Measurements from ENCODE around the gene NCK2.

Gene NCK2

GRCh38 chr2:105757433-105757832 is 12.7 kb downstream of the NCK2 start:
- in situ Hi-C loops (cut with HindIII; ENCODE audit: low sequenced_read_pairs): no loop called here
- DNase-seq (ENCODE audit: low read depth, low spot score): no peak
- H3K4me3 ChIP-seq (ENCODE audit: low read depth, low read length): no peak overlapping the region
- no peak for TF ChIP-seq CTCF (IDR thresholded peaks at IDR 0.05; ENCODE audit: low read depth, low read length)

- no peak for DNase-seq (ENCODE audit: low read depth, low spot score)
- H3K4me3 ChIP-seq (ENCODE audit: low read depth, low read length): no peak overlapping the region
- in situ Hi-C loops (cut with HindIII; ENCODE audit: low sequenced_read_pairs): no loop called here
- no peak for TF ChIP-seq CTCF (IDR thresholded peaks at IDR 0.05; ENCODE audit: low read depth, low read length)
Measured at GRCh38 chr2:105760191-105760590, 15.5 kb downstream of the NCK2 start.

- no peak for TF ChIP-seq CTCF (IDR thresholded peaks at IDR 0.05; ENCODE audit: low read depth, low read length)
- in situ Hi-C loops (cut with HindIII; ENCODE audit: low sequenced_read_pairs): no loop called here
- DNase-seq (ENCODE audit: low read depth, low spot score): no peak
- H3K4me3 ChIP-seq (ENCODE audit: low read depth, low read length): no peak overlapping the region
Measured at GRCh38 chr2:105760639-105761337, 16.1 kb downstream of the NCK2 start.

GRCh38 chr2:105761931-105762515 is 17.3 kb downstream of the NCK2 start:
- no peak for TF ChIP-seq CTCF (IDR thresholded peaks at IDR 0.05; ENCODE audit: low read depth, low read length)
- in situ Hi-C loops (cut with HindIII; ENCODE audit: low sequenced_read_pairs): no loop called here
- H3K4me3 ChIP-seq (ENCODE audit: low read depth, low read length): no peak overlapping the region
- peak; percentile 59 for DNase-seq (ENCODE audit: low read depth, low spot score)

- in situ Hi-C loops (cut with HindIII; ENCODE audit: low sequenced_read_pairs): no loop called here
Measured at GRCh38 chr2:105763076-105763475, 18.4 kb downstream of the NCK2 start.

GRCh38 chr2:105764059-105764458 is 19.3 kb downstream of the NCK2 start:
- H3K4me3 ChIP-seq (ENCODE audit: low read depth, low read length): no peak overlapping the region
- TF ChIP-seq CTCF (IDR thresholded peaks at IDR 0.05; ENCODE audit: low read depth, low read length): no peak

More at GRCh38 chr2:105763076-105763475, 18.4 kb downstream of the NCK2 start:
- no peak for DNase-seq (ENCODE audit: low read depth, low spot score)
- no peak for TF ChIP-seq CTCF (IDR thresholded peaks at IDR 0.05; ENCODE audit: low read depth, low read length)
- H3K4me3 ChIP-seq (ENCODE audit: low read depth, low read length): no peak overlapping the region

More at GRCh38 chr2:105764059-105764458, 19.3 kb downstream of the NCK2 start:
- no peak for DNase-seq (ENCODE audit: low read depth, low spot score)
- in situ Hi-C loops (cut with HindIII; ENCODE audit: low sequenced_read_pairs): no loop called here

All from astrocyte of the spinal cord (primary cell).